GM23338 (cell line): ENCODE data around the gene LRIG1. TPM values are rescaled to one million over a fixed set of nuclear protein-coding genes. Genes with fewer than 3 reads are reported as not detected.

Experiments used
- ATAC-seq: fragments of 200-7000 bp; cut with Tn5 transposase; 3 replicates; pipeline ENCODE4 v1.9.1; 2020
- DNase-seq: peaks from one replicate; pipeline ENCODE4 v3.0.0-alpha.2; 2015; ENCODE audit warnings: low spot score
- H2AFZ ChIP-seq: fragments of 200-600 bp; sonication (generic); 2 replicates; pipeline ENCODE4 v1.8.0; 2016; ENCODE audit warnings: antibody characterized with exemption, mild to moderate bottlenecking, moderate library complexity
- H3F3A ChIP-seq: fragments of 200-600 bp; sonication (generic); replicated peaks from 2 replicates; pipeline ENCODE4 v1.8.0; 2017; ENCODE audit warnings: antibody characterized with exemption, mixed run types, low read depth
- H3K27ac ChIP-seq: fragments of 200-600 bp; sonication (generic); 2 replicates; pipeline ENCODE4 v1.6.1; 2016; ENCODE audit warnings: low read depth
- H3K27me3 ChIP-seq: fragments of 200-600 bp; sonication (generic); 2 replicates; pipeline ENCODE4 v1.8.0; 2016; ENCODE audit warnings: mild to moderate bottlenecking, mixed run types, moderate library complexity; ENCODE audit not compliant: insufficient read depth
- H3K36me3 ChIP-seq: fragments of 200-600 bp; sonication (generic); 2 replicates; pipeline ENCODE4 v1.8.0; 2016; ENCODE audit warnings: mild to moderate bottlenecking; ENCODE audit not compliant: insufficient read depth
- H3K4me1 ChIP-seq: fragments of 200-600 bp; sonication (generic); 2 replicates; pipeline ENCODE4 v1.8.0; 2016; ENCODE audit warnings: mild to moderate bottlenecking, moderate library complexity; ENCODE audit not compliant: insufficient read depth
- H3K4me2 ChIP-seq: fragments of 200-600 bp; sonication (generic); 2 replicates; pipeline ENCODE4 v1.7.1; 2017; ENCODE audit warnings: mixed run types
- H3K4me3 ChIP-seq: fragments of 200-600 bp; sonication (generic); 2 replicates; pipeline ENCODE4 v1.6.1; 2016; ENCODE audit warnings: mixed run types
- H3K79me2 ChIP-seq: fragments of 200-600 bp; sonication (generic); replicated peaks from 2 replicates; pipeline ENCODE4 v1.8.0; 2017; ENCODE audit warnings: mild to moderate bottlenecking; ENCODE audit not compliant: insufficient read depth
- H3K9me2 ChIP-seq: fragments of 200-600 bp; sonication (generic); 2 replicates; pipeline ENCODE4 v1.8.0; 2017; ENCODE audit not compliant: insufficient read depth
- H4K20me1 ChIP-seq: fragments of 200-600 bp; sonication (generic); replicated peaks from 2 replicates; pipeline ENCODE4 v1.8.0; 2017; ENCODE audit warnings: mild to moderate bottlenecking; ENCODE audit not compliant: insufficient read depth
- H3K27ac Mint-ChIP-seq: 2 replicates; pipeline ENCODE4 v1.8.0; 2020; ENCODE audit warnings: inconsistent platforms, mild to moderate bottlenecking, moderate library complexity, mixed read lengths
- H3K27me3 Mint-ChIP-seq: 3 replicates; pipeline ENCODE4 v1.8.0; 2022; ENCODE audit warnings: low read depth, mild to moderate bottlenecking, moderate library complexity, mixed read lengths, inconsistent platforms; ENCODE audit not compliant: insufficient read depth, poor library complexity
- H3K36me3 Mint-ChIP-seq: 3 replicates; pipeline ENCODE4 v1.8.0; 2021; ENCODE audit warnings: low read depth, mild to moderate bottlenecking, inconsistent platforms, moderate library complexity, mixed read lengths
- H3K4me1 Mint-ChIP-seq: 3 replicates; pipeline ENCODE4 v1.8.0; 2020; ENCODE audit warnings: mild to moderate bottlenecking, inconsistent platforms, mixed read lengths
- H3K4me3 Mint-ChIP-seq: 3 replicates; pipeline ENCODE4 v1.8.0; 2021; ENCODE audit warnings: moderate library complexity, mild to moderate bottlenecking, inconsistent platforms, mixed read lengths
- H3K9me3 Mint-ChIP-seq: 3 replicates; pipeline ENCODE4 v1.8.0; 2020; ENCODE audit warnings: moderate library complexity, mild to moderate bottlenecking, inconsistent platforms, mixed read lengths
- CREB1 ChIP-seq: fragments of 250-450 bp; sonication (Bioruptor Pico); IDR thresholded peaks from 2 replicates; pipeline ENCODE4 v1.5.0; 2020; ENCODE audit warnings: low read depth, mild to moderate bottlenecking, moderate library complexity
- ETS1 ChIP-seq: IDR thresholded peaks from 2 replicates; pipeline ENCODE4 v1.6.1; 2016; ENCODE audit warnings: antibody characterized with exemption
- EZH2 ChIP-seq: fragments of 200-600 bp; sonication (generic); IDR thresholded peaks from one replicate; pipeline ENCODE4 v1.8.0; 2017; ENCODE audit warnings: antibody characterized with exemption, mild to moderate bottlenecking, low read depth; ENCODE audit not compliant: unreplicated experiment
- POLR2AphosphoS5 ChIP-seq: IDR thresholded peaks from 2 replicates; pipeline ENCODE4 v1.6.1; 2016; ENCODE audit warnings: antibody characterized with exemption, low read depth
- STAT1 ChIP-seq: IDR thresholded peaks from one replicate; pipeline ENCODE4 v1.6.1; 2016; ENCODE audit warnings: antibody characterized with exemption; ENCODE audit not compliant: unreplicated experiment
- ZNF114 ChIP-seq: fragments of 250-450 bp; sonication (Bioruptor Pico); IDR thresholded peaks from 2 replicates; pipeline ENCODE4 v1.5.0; 2020; ENCODE audit warnings: mild to moderate bottlenecking, moderate library complexity
- ZNF331 ChIP-seq: fragments of 250-450 bp; sonication (Bioruptor Pico); IDR thresholded peaks from 2 replicates; pipeline ENCODE4 v1.5.0; 2020; ENCODE audit warnings: low read depth, mild to moderate bottlenecking, moderate library complexity
- ZNF462 ChIP-seq: fragments of 250-450 bp; sonication (Bioruptor Pico); IDR thresholded peaks from 2 replicates; pipeline ENCODE4 v1.5.0; 2020; ENCODE audit warnings: mild to moderate bottlenecking, moderate library complexity
- polyA plus RNA-seq: library from polyadenylated mRNA; unstranded; fragments of >200 nt; fragmentation: Nextera tagmentation; extraction: Ambion mirVana; gene quantifications from 2 replicates; pipeline ENCODE4 v1.2.1, GENCODE V29; 2016
- total RNA-seq: library from RNA; depleted of rRNA; stranded (reverse); fragments of >200 nt; shearing (Covaris generic); gene quantifications from 2 replicates; pipeline ENCODE4 v1.2.3, GENCODE V29; 2014

LRIG1 gene
- total and polyA plus RNA-seq, 2 experiments from 2014 or later = 40.0 to 134 TPM

- Mint-ChIP-seq H3K27me3 (peaks cover 7% of the 10 kb centered on the region), H3K27ac (no peak overlapping the region), H3K4me3 (no peak overlapping the region), H3K9me3 (0 out of 3 replicates have a peak, but pooled peaks cover 2% of the 10 kb centered on the region), H3K36me3 (peaks cover 6% of the 10 kb centered on the region; the same call in 2 of the 3 replicates), H3K4me1 (peaks cover 45% of the 10 kb centered on the region)
- no peaks in the 10 kb centered on the region for H3K27me3 ChIP-seq
- peak overlapping the region; percentile 74 for H3K4me2 ChIP-seq
- H3K4me3 ChIP-seq = no peak overlapping the region
- H3K79me2 ChIP-seq = peaks cover 23% of the 10 kb centered on the region
- TF ChIP-seq CREB1 (CRISPR knock-in tag) = no peak
- TF ChIP-seq ZNF114 (CRISPR knock-in tag) = no peak
- no peak for TF ChIP-seq ZNF331 (CRISPR knock-in tag)
- no peak for TF ChIP-seq ZNF462 (CRISPR knock-in tag)
- no peak for TF ChIP-seq STAT1
- no peak for TF ChIP-seq POLR2AphosphoS5
- no peak for TF ChIP-seq EZH2
- no peak for TF ChIP-seq ETS1
- no peaks in the 10 kb centered on the region for H4K20me1 ChIP-seq
- no peaks in the 10 kb centered on the region for H3K9me2 ChIP-seq
- DNase-seq (no peak), ATAC-seq (no peak)
- no peaks in the 10 kb centered on the region for H3K36me3 ChIP-seq
- no peak overlapping the region for H2AFZ ChIP-seq
- H3K4me1 ChIP-seq = peaks cover 29% of the 10 kb centered on the region
- no peaks in the 10 kb centered on the region for H3F3A ChIP-seq
- no peak overlapping the region for H3K27ac ChIP-seq
Measured at GRCh38 chr3:66502981-66503380, 2.2 kb upstream of the LRIG1 start.
